HepG2 (cell line): Measurements from ENCODE around the gene GLTPD2. TPM values are rescaled to one million over a fixed set of nuclear protein-coding genes. Genes with fewer than 3 reads are reported as not detected.
A peak's percentile ranks its signal among the peaks of the same experiment; 100 is the strongest.

Experiments
- AGO1 ChIP-seq: fragments of 200-400 bp; formaldehyde crosslinking; IDR thresholded peaks from 2 replicates; pipeline ENCODE4 v1.6.1; 2017; ENCODE audit warnings: mild to moderate bottlenecking, low read depth, low read length, moderate library complexity; ENCODE audit not compliant: poor library complexity, severe bottlenecking
- ATF7 ChIP-seq, 2 experiments: fragments of 450-650 bp in 1 of 2; sonication (generic) in 1 of 2; formaldehyde crosslinking in 1 of 2; IDR thresholded peaks; 2 replicates each; pipeline versions ENCODE4 v1.4.0 to v1.6.1; 2016 to 2020; ENCODE audit warnings: antibody characterized with exemption in 1 of 2, mild to moderate bottlenecking in 1 of 2, missing genetic modification reagents in 1 of 2
- CC2D1A ChIP-seq: sonication (generic); formaldehyde crosslinking; IDR thresholded peaks from 2 replicates; pipeline ENCODE4 v1.8.1; 2023; ENCODE audit warnings: mild to moderate bottlenecking, missing genetic modification reagents
- EZH2 ChIP-seq: conservative IDR thresholded peaks from 2 replicates; pipeline ENCODE4 v1.6.1; 2012; ENCODE audit warnings: mild to moderate bottlenecking, low read depth, low read length, moderate library complexity
- GATAD2A ChIP-seq: IDR thresholded peaks from 2 replicates; pipeline ENCODE4 v1.6.1; 2016
- HOXA5 ChIP-seq: sonication (generic); formaldehyde crosslinking; IDR thresholded peaks from 2 replicates; pipeline ENCODE4 v1.4.0; 2020; ENCODE audit warnings: missing genetic modification reagents
- KLF11 ChIP-seq: IDR thresholded peaks from 2 replicates; pipeline ENCODE4 v1.6.1; 2016; ENCODE audit warnings: missing compliant biosample characterization
- NCOA5 ChIP-seq: sonication (generic); formaldehyde crosslinking; IDR thresholded peaks from 2 replicates; pipeline ENCODE4 v1.4.0; 2020; ENCODE audit warnings: missing genetic modification reagents
- NKX3-1 ChIP-seq: sonication (generic); formaldehyde crosslinking; IDR thresholded peaks from 2 replicates; pipeline ENCODE4 v1.5.0; 2020; ENCODE audit warnings: missing genetic modification reagents
- PBX2 ChIP-seq: IDR thresholded peaks from 2 replicates; pipeline ENCODE4 v1.6.1; 2016; ENCODE audit warnings: control low read depth
- TSC22D2 ChIP-seq: sonication (generic); formaldehyde crosslinking; IDR thresholded peaks from 2 replicates; pipeline ENCODE4 v1.5.1; 2020; ENCODE audit warnings: missing genetic modification reagents, mild to moderate bottlenecking, borderline replicate concordance
- YEATS4 ChIP-seq: sonication (generic); formaldehyde crosslinking; IDR thresholded peaks from 2 replicates; pipeline ENCODE4 v1.4.0; 2020; ENCODE audit warnings: missing genetic modification reagents, borderline replicate concordance
- ZFYVE20 ChIP-seq: sonication (generic); formaldehyde crosslinking; IDR thresholded peaks from 2 replicates; pipeline ENCODE4 v1.8.0; 2023; ENCODE audit warnings: low read depth, mild to moderate bottlenecking, moderate library complexity, missing genetic modification reagents, borderline replicate concordance
- ZNF333 ChIP-seq: sonication (generic); formaldehyde crosslinking; IDR thresholded peaks from 2 replicates; pipeline ENCODE4 v1.4.0; 2020; ENCODE audit warnings: mild to moderate bottlenecking, missing genetic modification reagents, borderline replicate concordance
- ZNF383 ChIP-seq: sonication (generic); formaldehyde crosslinking; IDR thresholded peaks from 2 replicates; pipeline ENCODE4 v1.4.0; 2020; ENCODE audit warnings: missing genetic modification reagents, mild to moderate bottlenecking, borderline replicate concordance
- ZNF432 ChIP-seq: sonication (generic); formaldehyde crosslinking; IDR thresholded peaks from 2 replicates; pipeline ENCODE4 v1.5.0; 2020; ENCODE audit warnings: missing genetic modification reagents, mild to moderate bottlenecking, borderline replicate concordance
- ZNF552 ChIP-seq: sonication (generic); formaldehyde crosslinking; IDR thresholded peaks from 2 replicates; pipeline ENCODE4 v1.9.0; 2022; ENCODE audit warnings: missing genetic modification reagents, mild to moderate bottlenecking, borderline replicate concordance
- ZNF670 ChIP-seq: sonication (generic); formaldehyde crosslinking; IDR thresholded peaks from 2 replicates; pipeline ENCODE4 v1.8.0; 2022; ENCODE audit warnings: mild to moderate bottlenecking, missing genetic modification reagents, borderline replicate concordance
- ZNF737 ChIP-seq: sonication (generic); formaldehyde crosslinking; IDR thresholded peaks from 2 replicates; pipeline ENCODE4 v1.5.0; 2020; ENCODE audit warnings: missing genetic modification reagents, mild to moderate bottlenecking, borderline replicate concordance
- ZNF879 ChIP-seq: sonication (generic); formaldehyde crosslinking; IDR thresholded peaks from 2 replicates; pipeline ENCODE4 v1.8.1; 2023; ENCODE audit warnings: missing genetic modification reagents
- polyA plus RNA-seq, 8 experiments: library from polyadenylated mRNA; depleted of rRNA in 3 of 8; stranded (reverse) in 7 of 8; unstranded in 1 of 8; fragments of >200 nt; fragmentation: Illumina TruSeq in 4 of 8; extraction: Trizol in 4 of 8; gene quantifications; 2 replicates each; pipeline versions ENCODE4 v1.2.1 to v1.2.3, GENCODE V29; 2011 to 2016; ENCODE audit warnings: low read depth in 4 of 8, missing spikeins in 1 of 8, mixed read lengths in 1 of 8; ENCODE audit not compliant: insufficient read depth in 1 of 8
- total RNA-seq, 5 experiments: library from RNA; depleted of rRNA; stranded (reverse); fragments of >200 nt; fragmentation: Illumina TruSeq; extraction: Trizol; gene quantifications; 2 replicates each; pipeline ENCODE4 v1.2.3, GENCODE V29; 2016; ENCODE audit warnings: low read depth in 1 of 5
- TF ChIP-seq, protein P1 (sequence below): sonication (generic); formaldehyde crosslinking; IDR thresholded peaks from 2 replicates; pipeline ENCODE4 v1.5.0; 2020; ENCODE audit warnings: mild to moderate bottlenecking, missing genetic modification reagents
- TF ChIP-seq, protein P2 (sequence below): IDR thresholded peaks from 2 replicates; pipeline ENCODE4 v1.6.1; 2016; ENCODE audit warnings: low read depth, borderline replicate concordance
- TF ChIP-seq, protein P3 (sequence below): sonication (generic); formaldehyde crosslinking; IDR thresholded peaks from 2 replicates; pipeline ENCODE4 v1.5.1; 2020; ENCODE audit warnings: missing genetic modification reagents, mild to moderate bottlenecking, borderline replicate concordance

The GLTPD2 gene
- total and polyA plus RNA-seq, 2 of the 13 experiments (the other 11 are each of a cell fraction or from before 2014, with no cell fraction given), result 7.5 to 12.9 TPM

DNA sequence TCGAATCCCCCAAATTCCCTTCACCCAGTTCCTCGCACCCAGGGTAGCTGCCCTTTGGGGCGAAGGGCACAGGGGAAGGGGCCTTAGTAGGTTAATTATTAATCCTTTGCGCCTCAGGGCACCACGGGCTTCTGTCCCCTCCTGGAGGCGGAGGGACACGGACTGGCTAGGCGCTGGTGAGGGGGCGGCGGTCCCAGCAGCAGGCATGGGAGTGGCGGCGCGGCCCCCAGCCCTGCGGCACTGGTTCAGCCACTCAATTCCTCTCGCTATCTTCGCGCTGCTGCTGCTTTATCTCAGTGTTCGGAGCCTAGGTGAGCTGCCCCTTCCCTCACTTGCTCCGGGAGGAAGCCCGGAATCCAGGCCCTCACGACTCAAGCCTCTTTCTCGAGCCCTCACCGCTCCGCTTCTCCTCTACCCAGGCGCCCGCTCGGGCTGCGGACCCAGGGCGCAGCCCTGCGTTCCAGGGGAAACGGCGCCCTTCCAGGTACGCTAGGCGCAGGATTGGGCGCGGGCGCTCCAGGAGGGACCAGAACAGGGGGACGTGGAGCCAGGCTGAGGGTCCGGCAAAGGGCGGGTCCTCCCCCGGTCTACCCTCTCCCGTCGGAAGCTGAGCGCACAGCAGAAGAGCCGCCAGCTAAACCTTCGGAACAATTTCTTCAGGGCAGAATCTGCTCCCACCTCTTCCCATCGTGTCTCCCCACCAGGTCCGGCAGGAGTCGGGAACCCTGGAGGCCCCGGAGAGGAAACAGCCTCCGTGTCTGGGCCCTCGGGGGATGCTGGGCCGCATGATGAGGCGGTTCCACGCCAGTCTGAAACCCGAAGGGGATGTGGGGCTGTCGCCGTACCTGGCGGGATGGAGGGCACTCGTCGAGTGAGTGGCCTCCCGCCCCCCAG, at the start of gene GLTPD2 (continued):
- TF ChIP-seq, protein P1, sequence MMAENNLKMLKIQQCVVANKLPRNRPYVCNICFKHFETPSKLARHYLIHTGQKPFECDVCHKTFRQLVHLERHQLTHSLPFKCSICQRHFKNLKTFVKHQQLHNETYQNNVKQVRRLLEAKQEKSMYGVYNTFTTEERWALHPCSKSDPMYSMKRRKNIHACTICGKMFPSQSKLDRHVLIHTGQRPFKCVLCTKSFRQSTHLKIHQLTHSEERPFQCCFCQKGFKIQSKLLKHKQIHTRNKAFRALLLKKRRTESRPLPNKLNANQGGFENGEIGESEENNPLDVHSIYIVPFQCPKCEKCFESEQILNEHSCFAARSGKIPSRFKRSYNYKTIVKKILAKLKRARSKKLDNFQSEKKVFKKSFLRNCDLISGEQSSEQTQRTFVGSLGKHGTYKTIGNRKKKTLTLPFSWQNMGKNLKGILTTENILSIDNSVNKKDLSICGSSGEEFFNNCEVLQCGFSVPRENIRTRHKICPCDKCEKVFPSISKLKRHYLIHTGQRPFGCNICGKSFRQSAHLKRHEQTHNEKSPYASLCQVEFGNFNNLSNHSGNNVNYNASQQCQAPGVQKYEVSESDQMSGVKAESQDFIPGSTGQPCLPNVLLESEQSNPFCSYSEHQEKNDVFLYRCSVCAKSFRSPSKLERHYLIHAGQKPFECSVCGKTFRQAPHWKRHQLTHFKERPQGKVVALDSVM (CRISPR knock-in tag), result no peak; the same call in 1 of the 2 replicates
- TF ChIP-seq ZNF879 (no peak), ZFYVE20 (CRISPR knock-in tag) (no peak), PBX2 (CRISPR knock-in tag) (no peak), TSC22D2 (CRISPR knock-in tag) (peak; percentile 73; the same call in 1 of the 2 replicates), ZNF383 (CRISPR knock-in tag) (no peak), CC2D1A (CRISPR knock-in tag) (no peak), NCOA5 (CRISPR knock-in tag) (no peak), ZNF432 (CRISPR knock-in tag) (no peak), ZNF737 (CRISPR knock-in tag) (0 out of 2 replicates have a peak, but pooled peaks have one; percentile 16), ZNF670 (CRISPR knock-in tag) (peak; percentile 64; the same call in 1 of the 2 replicates), GATAD2A (CRISPR knock-in tag) (peak; percentile 85), AGO1 (peak; percentile 48), KLF11 (CRISPR knock-in tag) (0 out of 2 replicates have a peak, but pooled peaks have one; percentile 37), ATF7 (IDR thresholded peaks at IDR 0.05) (no peak), ATF7 (CRISPR knock-in tag; IDR thresholded peaks at IDR 0.05) (no peak), HOXA5 (CRISPR knock-in tag) (no peak), ZNF552 (CRISPR knock-in tag) (0 out of 2 replicates have a peak, but pooled peaks have one; percentile 63), YEATS4 (peak; percentile 61; the same call in 1 of the 2 replicates), NKX3-1 (CRISPR knock-in tag) (no peak), ZNF333 (CRISPR knock-in tag) (no peak), EZH2 (no peak)
- TF ChIP-seq, protein P2, sequence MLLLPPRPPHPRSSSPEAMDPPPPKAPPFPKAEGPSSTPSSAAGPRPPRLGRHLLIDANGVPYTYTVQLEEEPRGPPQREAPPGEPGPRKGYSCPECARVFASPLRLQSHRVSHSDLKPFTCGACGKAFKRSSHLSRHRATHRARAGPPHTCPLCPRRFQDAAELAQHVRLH (CRISPR knock-in tag), result 0 out of 2 replicates have a peak, but pooled peaks have one; percentile 32
- TF ChIP-seq, protein P3, sequence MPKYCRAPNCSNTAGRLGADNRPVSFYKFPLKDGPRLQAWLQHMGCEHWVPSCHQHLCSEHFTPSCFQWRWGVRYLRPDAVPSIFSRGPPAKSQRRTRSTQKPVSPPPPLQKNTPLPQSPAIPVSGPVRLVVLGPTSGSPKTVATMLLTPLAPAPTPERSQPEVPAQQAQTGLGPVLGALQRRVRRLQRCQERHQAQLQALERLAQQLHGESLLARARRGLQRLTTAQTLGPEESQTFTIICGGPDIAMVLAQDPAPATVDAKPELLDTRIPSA (CRISPR knock-in tag), result no peak
